ENCODE data around the gene ACAD8. TPM values are rescaled to one million over a fixed set of nuclear protein-coding genes. Genes with fewer than 3 reads are reported as not detected.
"Not testable (repeated sequence)": the region's sequence is repeated elsewhere in the genome, so short reads cannot be mapped to it uniquely, and the experiment has no call there.

Gene ACAD8
- total RNA-seq, 1 donor from 2014 or later, result 24.5 TPM

DNA sequence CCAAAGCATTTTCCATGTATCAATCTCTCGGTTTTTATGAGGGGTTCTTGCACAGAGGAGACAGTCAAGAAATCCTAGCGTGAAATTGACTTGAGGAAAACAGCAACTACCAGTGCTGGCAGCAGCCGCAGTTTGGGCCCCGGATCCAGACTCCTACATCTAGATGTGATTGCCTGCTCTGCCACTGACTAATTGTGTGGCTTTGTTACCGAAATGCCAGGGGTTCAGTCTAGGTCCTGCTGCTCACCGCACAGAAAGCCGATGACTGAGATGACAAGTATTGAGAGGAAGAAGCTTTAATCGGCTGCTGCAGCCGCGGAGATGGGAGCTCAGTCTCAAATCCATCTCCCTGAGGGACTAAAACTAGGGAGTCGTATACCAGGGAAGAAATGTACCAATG, 14.6 kb downstream of the ACAD8 start:
- no peak for DNase-seq

- no peak for DNase-seq
Measured at GRCh38 chr11:134270250-134270714, 16.9 kb downstream of the ACAD8 start.

DNA sequence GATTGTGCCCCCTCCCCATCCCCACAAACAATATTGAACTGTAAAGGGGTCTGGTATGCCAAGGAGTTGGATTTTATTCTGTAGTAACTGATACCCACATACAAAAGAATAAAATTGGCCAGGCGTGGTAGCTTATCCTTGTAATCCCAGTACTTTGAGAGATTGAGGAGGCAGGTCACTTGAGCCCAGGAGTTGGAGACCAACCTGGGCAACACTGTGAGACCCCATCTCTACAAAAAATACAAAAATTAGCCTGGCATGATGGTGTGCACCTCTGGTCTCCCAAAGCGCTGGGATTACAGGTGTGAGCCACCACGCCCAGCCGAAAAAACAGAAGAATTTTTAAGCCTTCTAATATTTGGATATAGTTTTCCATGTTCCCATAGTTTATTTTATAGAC, 18.6 kb downstream of the ACAD8 start:
- DNase-seq, result no peak

GRCh38 chr11:134272381-134273316, 19.3 kb downstream of the ACAD8 start:
- no peak for DNase-seq

DNA sequence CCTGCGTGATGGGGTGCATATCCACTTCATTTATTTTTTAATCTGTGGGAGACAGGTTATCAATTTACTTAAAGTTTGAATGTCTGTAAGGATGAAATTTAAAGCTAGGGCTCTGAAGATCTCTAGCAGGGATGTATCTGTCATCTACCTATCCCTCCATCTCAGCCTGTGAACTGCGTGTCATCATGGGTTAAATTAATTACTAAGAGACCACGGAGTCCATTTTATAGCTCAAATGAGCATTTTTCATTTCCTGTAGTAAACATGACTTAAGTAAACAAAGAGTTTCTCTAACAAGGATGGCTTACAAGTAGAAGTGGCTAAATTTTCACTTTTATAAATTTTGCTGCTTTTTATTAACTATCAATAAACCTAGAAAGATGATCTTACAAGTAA, 19.9 kb downstream of the ACAD8 start:
- no peak for DNase-seq

DNA sequence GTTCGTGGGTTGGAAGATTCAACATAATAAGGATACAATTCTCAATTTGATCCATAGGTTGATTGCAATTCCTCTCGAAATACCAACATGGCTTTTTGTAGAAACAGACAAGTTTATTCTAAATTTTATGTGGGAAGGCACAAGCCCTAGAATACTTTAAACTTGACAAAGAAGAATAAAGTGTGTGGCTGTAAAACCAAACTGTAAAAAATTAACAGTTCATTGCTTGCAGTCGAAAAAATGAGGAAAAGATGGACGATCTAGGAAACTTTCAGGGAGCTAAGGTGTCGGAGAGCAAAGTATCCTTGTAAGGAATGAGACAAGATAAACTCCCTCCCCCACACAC, 21.8 kb downstream of the ACAD8 start:
- no peak for DNase-seq

GRCh38 chr11:134275534-134276395, 22.4 kb downstream of the ACAD8 start, which contains the start of gene GLB1L3:
Gene GLB1L3 (plus strand): TSS chr11:134276379. CDS start chr11:134276741, 362 bp downstream.
- peak; percentile 33 for DNase-seq

GRCh38 chr11:134276396-134277182, 23.2 kb downstream of the ACAD8 start:
- DNase-seq, result no peak

DNA sequence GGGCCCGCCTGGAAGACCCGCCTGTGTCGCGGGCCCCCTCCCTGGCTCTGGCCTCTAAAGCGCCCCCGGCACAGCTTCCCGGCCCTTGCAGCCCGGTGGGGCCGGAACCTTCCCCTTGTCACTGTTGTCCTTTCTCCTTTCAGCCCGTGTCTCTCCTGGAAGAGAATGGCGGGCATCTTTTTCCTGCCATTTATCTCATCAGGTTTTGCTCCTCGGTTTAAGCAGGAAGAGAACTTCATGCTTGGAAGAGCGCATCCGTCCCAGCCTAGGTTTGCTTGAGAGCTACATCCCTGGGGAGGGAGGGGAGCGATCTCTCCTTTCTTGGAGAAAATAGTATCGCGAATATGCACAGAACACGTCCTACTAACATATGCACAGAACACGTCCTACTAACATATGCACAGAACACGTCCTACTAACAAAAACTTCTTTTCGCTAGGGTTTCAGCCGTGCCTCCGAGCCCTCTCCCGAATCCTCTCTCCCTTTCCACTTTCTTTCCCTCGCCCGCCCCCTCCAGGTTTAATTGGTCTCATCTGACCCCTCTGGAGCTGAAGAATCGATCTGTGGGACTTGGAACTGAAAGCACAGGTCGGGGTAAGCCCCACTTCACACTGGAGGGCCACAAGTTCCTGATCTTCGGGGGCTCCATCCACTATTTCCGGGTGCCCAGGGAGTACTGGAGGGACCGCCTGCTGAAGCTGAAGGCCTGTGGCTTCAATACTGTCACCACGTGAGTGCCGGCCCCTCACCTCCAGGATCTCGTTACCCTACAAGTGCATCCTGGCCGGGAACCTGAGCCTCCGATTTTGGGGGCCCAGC, 24.0 kb downstream of the ACAD8 start:
- peak; percentile 6 for DNase-seq

GRCh38 chr11:134278356-134278755, 25.0 kb downstream of the ACAD8 start:
- no peak for DNase-seq

DNA sequence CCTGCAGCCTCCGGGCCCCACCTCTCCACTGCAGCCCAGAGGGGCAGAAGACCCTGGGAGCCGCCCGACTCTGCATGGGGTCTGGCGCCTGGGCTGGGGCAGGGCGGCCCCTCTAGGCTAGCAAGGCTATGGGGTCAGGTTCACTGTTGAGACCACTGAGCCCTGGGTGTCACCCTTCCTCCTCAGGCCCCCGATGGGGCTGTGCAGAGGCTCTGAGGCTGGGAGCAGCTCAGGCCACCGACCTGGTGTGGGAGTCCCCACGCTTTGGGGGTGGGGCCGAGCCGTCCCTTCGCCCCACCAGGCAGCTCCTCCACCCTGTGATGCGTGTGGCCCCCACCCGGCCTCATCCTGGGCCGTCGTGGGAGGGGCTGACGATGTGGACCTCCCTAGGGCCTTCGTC, 28.3 kb downstream of the ACAD8 start:
- DNase-seq, result not testable (repeated sequence)

GRCh38 chr11:134282121-134283045, 29.0 kb downstream of the ACAD8 start:
- no peak for DNase-seq

GRCh38 chr11:134283461-134284230, 30.3 kb downstream of the ACAD8 start:
- DNase-seq, result no peak

- not testable (repeated sequence) for DNase-seq
Measured at GRCh38 chr11:134284349-134284748, 31.0 kb downstream of the ACAD8 start.

GRCh38 chr11:134287561-134287960, 34.2 kb downstream of the ACAD8 start:
- DNase-seq, result no peak

- DNase-seq, result no peak
Measured at GRCh38 chr11:134288486-134288885, 35.1 kb downstream of the ACAD8 start.

- DNase-seq, result no peak
Measured at GRCh38 chr11:134289167-134289566, 35.8 kb downstream of the ACAD8 start.

GRCh38 chr11:134289789-134290188, 36.4 kb downstream of the ACAD8 start:
- no peak for DNase-seq

DNA sequence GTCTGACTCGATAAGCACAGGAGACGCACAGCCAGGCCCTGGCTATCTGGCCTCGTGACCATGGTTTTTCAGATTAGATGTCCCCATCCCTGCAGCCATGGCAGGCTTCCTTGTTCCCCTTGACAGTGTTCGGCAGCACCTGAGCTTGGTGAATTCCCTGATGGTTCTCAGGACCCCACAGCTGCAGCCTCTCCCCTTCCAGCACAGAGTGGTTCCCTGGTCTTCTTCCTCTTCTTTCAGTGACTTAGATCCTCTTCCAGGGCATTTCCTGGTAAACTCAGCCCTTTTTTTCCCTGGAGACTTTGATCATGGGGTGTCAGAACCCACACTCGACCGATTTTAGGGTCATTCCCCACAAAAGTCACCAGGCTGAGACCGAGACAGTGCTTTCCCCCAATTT, 37.3 kb downstream of the ACAD8 start:
- no peak for DNase-seq

- no peak for DNase-seq
Measured at GRCh38 chr11:134291196-134291595, 37.8 kb downstream of the ACAD8 start.
